Measurements from ENCODE around the gene PLPP1. TPM values are rescaled to one million over a fixed set of nuclear protein-coding genes. Genes with fewer than 3 reads are reported as not detected.

The PLPP1 gene
- total and polyA plus RNA-seq, 2 of the 13 experiments (the other 11 are each of a cell fraction or from before 2014, with no cell fraction given): 7.3 to 12.1 TPM

DNA sequence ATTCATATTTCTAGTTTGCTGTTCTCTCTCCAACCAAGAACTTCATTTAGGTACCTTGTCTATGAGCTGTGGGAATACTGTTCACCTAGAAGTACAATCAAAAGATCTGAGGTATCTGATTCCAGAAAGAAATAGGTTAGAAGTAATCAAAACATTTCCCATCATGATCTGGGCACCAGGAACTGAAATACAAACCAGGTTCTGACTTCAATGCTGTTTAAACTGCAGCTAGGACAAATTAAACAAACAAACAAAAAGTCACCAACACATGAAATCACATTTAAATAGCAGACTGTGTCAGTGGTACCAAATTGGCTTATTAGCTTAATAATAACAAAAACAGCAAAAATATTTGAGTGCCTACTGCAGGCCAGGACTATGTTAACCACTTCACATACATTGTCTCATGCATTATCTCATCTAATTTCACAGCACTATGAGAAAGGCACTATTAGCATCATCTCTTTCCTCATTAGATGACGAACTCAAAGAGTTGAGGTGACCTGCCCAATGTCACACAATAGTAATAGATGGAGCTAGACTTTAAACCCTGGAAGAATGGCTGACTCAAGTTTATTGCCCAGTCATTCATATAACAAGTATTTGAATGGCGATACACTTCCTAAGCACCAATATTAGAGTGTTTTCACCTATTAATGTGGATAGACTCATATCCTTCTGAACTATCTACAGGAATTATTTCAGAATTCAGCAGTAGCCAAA lies 14.5 kb downstream of the PLPP1 start:
- Histone ChIP-seq H3K27me3 (ENCODE audit: control insufficient read depth in 1 of 2, insufficient read depth in 2 of 2, low read length in 2 of 2) (no peaks in the 10 kb centered on the region), H3K9ac (ENCODE audit: insufficient read depth, low read depth, low read length) (no peak overlapping the region), H3K27ac (ENCODE audit: extremely low read length, insufficient read depth, low read length) (no peak overlapping the region), H3K79me2 (ENCODE audit: insufficient read depth, low read length) (no peaks in the 10 kb centered on the region), H3K4me2 (ENCODE audit: low read depth, low read length) (no peak overlapping the region), H3K4me1 (ENCODE audit: insufficient read depth, low read length) (peaks cover 18% of the 10 kb centered on the region; the same call in 1 of the 2 replicates), H3K9me3 (ENCODE audit: low read length) (no peaks in the 10 kb centered on the region), H2AFZ (ENCODE audit: low read length) (no peak overlapping the region), H3K36me3 (replicated peaks in 1 of 2; ENCODE audit: control insufficient read depth in 1 of 2, insufficient read depth in 2 of 2, low read length in 2 of 2) (no peaks in the 10 kb centered on the region), H4K20me1 (ENCODE audit: insufficient read depth, low read length) (no peaks in the 10 kb centered on the region), H3K4me3 (replicated peaks in 1 of 3; ENCODE audit: insufficient read depth in 1 of 3, low read depth in 2 of 3, low read length in 3 of 3) (no peak overlapping the region)
- TF ChIP-seq, protein P1, sequence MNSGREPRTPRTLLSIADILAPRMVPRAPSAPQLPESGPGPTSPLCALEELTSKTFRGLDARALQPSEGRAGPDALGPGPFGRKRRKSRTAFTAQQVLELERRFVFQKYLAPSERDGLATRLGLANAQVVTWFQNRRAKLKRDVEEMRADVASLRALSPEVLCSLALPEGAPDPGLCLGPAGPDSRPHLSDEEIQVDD (CRISPR knock-in tag; IDR thresholded peaks at IDR 0.05; ENCODE audit: borderline replicate concordance): no peak
- TF ChIP-seq NCOA5 (CRISPR knock-in tag; IDR thresholded peaks at IDR 0.05) (no peak), ZNF879 (CRISPR knock-in tag; IDR thresholded peaks at IDR 0.05) (no peak), SOX13 (IDR thresholded peaks at IDR 0.05) (no peak), SOX13 (CRISPR knock-in tag; conservative IDR thresholded peaks at IDR 0.05 in 1 of 2, IDR thresholded peaks at IDR 0.05 in 1 of 2) (no peak), SALL1 (CRISPR knock-in tag; IDR thresholded peaks at IDR 0.05) (no peak), TRIM24 (CRISPR knock-in tag; IDR thresholded peaks at IDR 0.05) (no peak), ZNF180 (CRISPR knock-in tag; IDR thresholded peaks at IDR 0.05; ENCODE audit: borderline replicate concordance, low read depth) (no peak), ZNF274 (CRISPR knock-in tag; IDR thresholded peaks at IDR 0.05) (no peak)
- TF ChIP-seq, protein P2, sequence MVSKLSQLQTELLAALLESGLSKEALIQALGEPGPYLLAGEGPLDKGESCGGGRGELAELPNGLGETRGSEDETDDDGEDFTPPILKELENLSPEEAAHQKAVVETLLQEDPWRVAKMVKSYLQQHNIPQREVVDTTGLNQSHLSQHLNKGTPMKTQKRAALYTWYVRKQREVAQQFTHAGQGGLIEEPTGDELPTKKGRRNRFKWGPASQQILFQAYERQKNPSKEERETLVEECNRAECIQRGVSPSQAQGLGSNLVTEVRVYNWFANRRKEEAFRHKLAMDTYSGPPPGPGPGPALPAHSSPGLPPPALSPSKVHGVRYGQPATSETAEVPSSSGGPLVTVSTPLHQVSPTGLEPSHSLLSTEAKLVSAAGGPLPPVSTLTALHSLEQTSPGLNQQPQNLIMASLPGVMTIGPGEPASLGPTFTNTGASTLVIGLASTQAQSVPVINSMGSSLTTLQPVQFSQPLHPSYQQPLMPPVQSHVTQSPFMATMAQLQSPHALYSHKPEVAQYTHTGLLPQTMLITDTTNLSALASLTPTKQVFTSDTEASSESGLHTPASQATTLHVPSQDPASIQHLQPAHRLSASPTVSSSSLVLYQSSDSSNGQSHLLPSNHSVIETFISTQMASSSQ (IDR thresholded peaks at IDR 0.05; ENCODE audit: low read depth): no peak
- TF ChIP-seq, protein P2 (CRISPR knock-in tag; IDR thresholded peaks at IDR 0.05; ENCODE audit: borderline replicate concordance): no peak
- TF ChIP-seq, protein P3, sequence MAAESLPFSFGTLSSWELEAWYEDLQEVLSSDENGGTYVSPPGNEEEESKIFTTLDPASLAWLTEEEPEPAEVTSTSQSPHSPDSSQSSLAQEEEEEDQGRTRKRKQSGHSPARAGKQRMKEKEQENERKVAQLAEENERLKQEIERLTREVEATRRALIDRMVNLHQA (CRISPR knock-in tag; IDR thresholded peaks at IDR 0.05): no peak
- TF ChIP-seq, protein P4, sequence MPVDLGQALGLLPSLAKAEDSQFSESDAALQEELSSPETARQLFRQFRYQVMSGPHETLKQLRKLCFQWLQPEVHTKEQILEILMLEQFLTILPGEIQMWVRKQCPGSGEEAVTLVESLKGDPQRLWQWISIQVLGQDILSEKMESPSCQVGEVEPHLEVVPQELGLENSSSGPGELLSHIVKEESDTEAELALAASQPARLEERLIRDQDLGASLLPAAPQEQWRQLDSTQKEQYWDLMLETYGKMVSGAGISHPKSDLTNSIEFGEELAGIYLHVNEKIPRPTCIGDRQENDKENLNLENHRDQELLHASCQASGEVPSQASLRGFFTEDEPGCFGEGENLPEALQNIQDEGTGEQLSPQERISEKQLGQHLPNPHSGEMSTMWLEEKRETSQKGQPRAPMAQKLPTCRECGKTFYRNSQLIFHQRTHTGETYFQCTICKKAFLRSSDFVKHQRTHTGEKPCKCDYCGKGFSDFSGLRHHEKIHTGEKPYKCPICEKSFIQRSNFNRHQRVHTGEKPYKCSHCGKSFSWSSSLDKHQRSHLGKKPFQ (CRISPR knock-in tag; IDR thresholded peaks at IDR 0.05; ENCODE audit: insufficient replicate concordance): no peak
- WGBS (ENCODE audit: low lambda C conversion rate): 98% methylated on average over 2 of the region's 2 CpGs
- DNase-seq (ENCODE audit: low spot score): no peak
- in situ Hi-C loops (cut with HindIII; ENCODE audit: extremely low pct_ligation_motif_present, low pct_unique_long_range_greater_than_20kb): no loop called here
- ChIA-PET CTCF (ENCODE audit: low intra/inter-chr PET ratio, low total read pairs) (no interaction called here), POLR2A (interaction anchor here (1.2 kb wide), 1 partner anchor 14 kb away, joined by 3 read pairs; no protein-coding TSS in a partner anchor)
- FAIRE-seq: no peak
- no TSS peak for BruUV-seq (replicated peaks)
- ATAC-seq: no peak
- intact Hi-C loops (cut with micrococcal nuclease; ENCODE audit: unreplicated experiment): no loop called here

All from HepG2 (cell line).